Measurements from ENCODE around the gene KIF3A.
A peak's percentile ranks its signal among the peaks of the same experiment; 100 is the strongest.

Gene KIF3A

DNA sequence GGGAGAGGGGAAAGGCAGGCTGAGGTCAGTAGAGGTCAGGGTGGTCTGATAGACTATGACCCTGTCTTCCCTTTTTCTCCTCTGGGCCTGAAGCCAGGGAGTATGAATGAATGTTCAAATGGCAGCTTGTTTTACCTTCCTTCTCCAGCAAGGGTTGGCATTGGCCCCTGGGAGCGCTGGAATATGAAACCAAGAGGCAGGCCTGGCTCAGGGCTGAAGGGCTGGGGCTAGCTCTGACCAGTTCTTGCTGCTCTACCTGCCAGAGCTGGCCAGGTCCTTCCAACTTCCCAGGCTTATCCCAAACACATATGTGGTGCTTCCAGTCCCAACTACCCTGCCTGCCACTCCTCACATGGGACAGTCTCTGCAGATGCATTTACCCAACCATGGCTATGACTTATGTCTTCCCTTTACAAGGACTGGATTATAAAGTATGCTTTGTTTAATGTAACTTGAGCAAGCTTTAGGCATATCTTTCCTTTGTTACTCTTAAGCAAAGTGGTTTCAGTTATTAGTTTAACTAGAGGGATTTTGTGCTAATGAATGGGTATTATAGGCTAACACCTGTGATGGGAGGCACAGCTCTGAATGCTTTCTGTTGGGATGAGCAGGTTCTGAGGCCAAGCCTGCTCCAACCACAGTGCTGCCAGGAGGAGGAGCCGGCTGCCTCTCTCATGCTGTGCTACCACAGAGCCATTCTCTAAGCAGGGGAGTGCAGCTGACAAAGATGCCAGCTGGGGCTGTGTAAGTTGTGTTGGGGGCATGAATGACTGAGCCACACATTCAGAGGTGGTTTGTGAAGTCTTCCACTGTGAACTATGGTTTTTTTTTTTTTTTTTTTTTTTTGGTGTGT is 16.0 kb upstream of the KIF3A start:
- DNase-seq (ENCODE audit: low spot score): peak; percentile 93

DNA sequence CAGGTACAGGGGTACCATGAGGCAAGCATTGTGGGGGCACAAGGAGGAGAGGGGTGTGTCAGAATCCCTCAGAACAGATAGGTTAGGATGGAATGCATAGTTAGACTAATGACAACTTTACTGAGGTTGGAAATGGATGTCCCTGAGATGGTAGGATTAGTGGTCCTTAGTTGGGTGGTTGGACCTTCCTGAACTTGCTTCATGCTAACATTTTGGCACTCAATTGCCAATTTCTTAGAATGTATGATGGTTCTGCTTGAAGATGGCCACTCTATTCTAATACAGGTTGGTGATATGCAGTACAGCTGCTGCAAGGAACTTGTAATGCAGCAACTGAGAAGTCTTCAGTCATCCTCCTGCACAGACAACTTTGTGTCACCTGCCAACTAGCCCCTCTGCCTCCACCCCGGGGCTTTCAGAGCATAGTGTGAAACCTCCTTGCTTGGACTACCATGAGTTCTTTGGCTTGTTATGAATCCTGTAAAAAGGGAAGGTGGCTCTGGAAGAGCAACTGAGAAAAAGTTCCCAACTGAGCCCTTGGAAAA is 15.3 kb upstream of the KIF3A start:
- DNase-seq (ENCODE audit: low spot score): no peak

DNA sequence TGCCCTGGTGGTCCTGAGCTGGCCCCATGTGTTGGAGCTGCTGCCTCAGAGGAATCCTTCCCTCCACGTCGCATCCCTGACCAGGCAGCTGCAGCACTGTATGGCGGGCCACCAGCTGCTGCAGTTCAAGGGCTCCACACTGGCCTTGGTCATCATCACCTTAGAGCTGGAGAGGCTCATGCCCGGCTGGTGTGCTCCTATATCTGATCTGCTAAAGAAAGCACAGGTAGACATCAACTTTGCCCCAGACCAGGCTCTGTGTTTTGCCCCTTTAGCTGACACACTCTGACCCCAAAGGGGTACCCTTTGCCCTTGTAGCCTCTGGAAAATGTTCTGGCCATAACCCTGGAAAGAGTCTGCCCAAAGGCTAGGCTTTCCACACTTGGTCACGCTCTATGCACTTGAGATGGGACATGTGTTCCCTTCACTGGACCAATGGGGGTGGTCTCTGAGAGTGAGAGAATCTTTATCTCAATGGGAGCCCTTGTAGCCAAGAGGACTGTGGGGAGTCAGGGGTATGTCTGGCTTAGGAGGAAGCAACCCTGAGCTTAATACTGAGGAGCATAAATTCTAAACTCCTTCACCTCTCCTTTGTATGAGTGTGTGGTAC is 14.7 kb upstream of the KIF3A start:
- DNase-seq (ENCODE audit: low spot score): no peak

GRCh38 chr5:132751444-132751843 is 14.1 kb upstream of the KIF3A start:
- no peak for DNase-seq (ENCODE audit: low spot score)

- no peak for DNase-seq (ENCODE audit: low spot score)
Measured at GRCh38 chr5:132750471-132751230, 13.3 kb upstream of the KIF3A start.

GRCh38 chr5:132749506-132749905 is 12.2 kb upstream of the KIF3A start:
- no peak for DNase-seq (ENCODE audit: low spot score)

- no peak for DNase-seq (ENCODE audit: low spot score)
Measured at GRCh38 chr5:132748522-132749000, 11.2 kb upstream of the KIF3A start.

DNA sequence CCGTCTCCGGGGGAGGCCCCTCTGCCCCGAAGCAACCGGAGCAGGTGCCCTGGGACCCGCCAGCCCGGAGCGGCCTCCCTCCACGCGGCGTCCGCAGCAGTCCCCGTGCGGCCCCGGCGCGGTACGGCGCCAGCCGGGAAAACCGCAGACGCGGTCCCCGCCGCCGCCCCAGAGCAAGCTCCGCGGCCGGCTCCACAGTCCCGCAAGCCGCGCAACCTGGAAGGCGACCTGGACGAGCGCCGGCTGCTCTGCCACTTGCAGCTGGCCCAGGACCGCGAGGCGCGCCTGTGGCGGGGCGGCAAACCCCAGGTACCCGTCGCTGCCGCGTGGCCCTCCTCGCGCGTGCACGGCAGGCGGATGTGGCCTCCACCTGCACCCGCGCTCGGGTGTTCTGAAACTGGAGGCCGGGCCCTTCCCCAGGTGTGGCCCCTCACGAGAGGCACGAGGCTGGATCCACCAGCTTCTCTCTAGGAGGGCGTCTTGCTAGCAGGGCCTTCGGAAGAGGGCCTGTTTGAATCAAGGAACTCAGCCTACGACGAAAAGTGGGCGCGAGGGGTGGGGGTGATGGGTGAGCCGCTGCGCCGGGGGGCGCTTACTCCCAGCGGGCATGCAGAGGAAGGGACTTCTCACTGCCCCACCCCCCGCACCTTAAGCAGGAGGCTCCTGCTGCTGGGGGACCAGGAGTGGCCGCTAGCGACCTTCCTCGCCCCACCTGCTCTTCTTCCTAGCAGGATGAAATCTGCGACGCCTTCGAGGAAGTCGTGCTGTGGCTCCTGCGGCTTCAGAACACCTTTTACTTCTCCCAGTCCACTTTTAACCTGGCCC is 10.5 kb upstream of the KIF3A start:
- DNase-seq (ENCODE audit: low spot score): no peak

GRCh38 chr5:132746954-132747615 is 9.7 kb upstream of the KIF3A start, which contains the start of gene CCNI2:
Gene CCNI2, plus strand, starts transcription at chr5:132747426. Its CDS starts 70 bp downstream, at chr5:132747496.
- DNase-seq (ENCODE audit: low spot score): peak; percentile 67

DNA sequence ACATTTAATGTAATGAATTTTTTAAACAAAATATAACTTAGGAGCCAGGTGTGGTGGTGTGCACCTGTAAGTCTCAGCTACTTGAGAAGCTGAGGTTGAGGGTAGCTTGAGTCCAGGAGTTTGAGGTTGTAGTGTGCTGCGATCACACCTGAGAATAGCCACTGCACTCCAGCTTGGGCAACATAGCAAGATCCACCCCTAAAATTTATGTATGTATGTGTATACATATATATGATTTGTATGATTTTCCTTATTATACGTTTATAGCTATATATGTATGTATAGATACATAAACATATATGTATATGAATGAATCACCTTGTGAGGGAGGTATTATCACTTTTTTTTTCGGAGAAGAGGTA is 9.2 kb upstream of the KIF3A start:
- no peak for DNase-seq (ENCODE audit: low spot score)

GRCh38 chr5:132744659-132745058 is 7.3 kb upstream of the KIF3A start:
- DNase-seq (ENCODE audit: low spot score): no peak

GRCh38 chr5:132742626-132743025 is 5.3 kb upstream of the KIF3A start:
- no peak for DNase-seq (ENCODE audit: low spot score)

- DNase-seq (ENCODE audit: low spot score): no peak
Measured at GRCh38 chr5:132742158-132742557, 4.8 kb upstream of the KIF3A start.

DNA sequence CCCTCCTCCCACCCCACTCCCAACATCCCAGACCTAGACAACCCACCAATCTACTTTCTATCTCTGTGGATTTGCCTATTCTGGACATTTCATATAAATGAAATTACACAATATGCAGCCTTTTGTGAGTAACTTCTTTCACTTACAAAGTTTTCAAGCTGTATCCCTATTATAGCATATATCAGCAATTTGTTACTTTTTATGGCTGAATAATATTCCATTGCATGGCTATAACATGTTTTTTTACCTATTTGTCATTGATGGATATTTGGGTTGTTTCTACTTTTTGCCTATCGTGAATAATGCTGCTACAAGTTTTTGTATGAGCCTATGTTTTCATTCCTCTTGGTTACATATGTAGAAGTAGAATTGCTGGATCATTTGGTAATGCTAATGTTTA is 1.9 kb upstream of the KIF3A start:
- no peak for DNase-seq (ENCODE audit: low spot score)

GRCh38 chr5:132737982-132738681 is 786 bp upstream of the KIF3A start:
- DNase-seq (ENCODE audit: low spot score): no peak

GRCh38 chr5:132734687-132735086 is 2.7 kb downstream of the KIF3A start:
- DNase-seq (ENCODE audit: low spot score): no peak

- no peak for DNase-seq (ENCODE audit: low spot score)
Measured at GRCh38 chr5:132733499-132734148, 3.7 kb downstream of the KIF3A start.

DNA sequence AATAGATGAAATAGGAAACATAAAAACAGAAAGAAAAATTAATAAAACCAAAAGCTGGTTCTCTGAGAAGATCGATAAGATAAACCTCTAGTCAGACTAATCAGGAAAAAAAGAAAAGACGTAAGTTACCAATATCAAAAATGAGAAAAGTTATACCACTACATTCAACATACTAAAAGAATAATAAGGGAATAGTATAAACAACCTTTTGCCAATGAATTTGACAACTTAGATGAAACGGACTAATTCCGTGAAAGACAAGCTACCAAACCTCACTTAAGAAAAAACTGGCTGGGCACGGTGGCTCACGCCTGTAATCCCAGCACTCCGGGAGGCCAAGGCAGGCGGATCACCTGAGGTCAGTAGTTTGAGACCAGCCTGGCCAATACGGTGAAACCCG is 7.5 kb downstream of the KIF3A start:
- no peak for DNase-seq (ENCODE audit: low spot score)

DNA sequence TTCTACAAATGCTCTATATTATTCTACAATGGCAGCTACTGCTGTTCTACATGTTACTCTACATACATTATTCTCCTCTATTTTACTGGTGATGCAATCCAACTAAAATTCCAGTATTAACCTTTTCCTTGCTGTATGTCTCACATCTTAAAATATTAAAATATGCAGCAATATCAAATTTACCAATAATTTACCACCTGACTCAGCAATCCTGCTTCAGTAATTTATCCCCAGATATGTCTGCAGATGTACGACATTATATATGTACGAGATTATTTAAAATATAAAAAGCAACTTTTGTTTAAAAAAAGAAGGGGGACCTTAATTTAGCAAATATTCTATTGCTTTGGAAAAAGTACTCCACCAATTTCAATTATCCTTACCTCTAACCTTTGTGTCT is 11.6 kb downstream of the KIF3A start:
- DNase-seq (ENCODE audit: low spot score): no peak

Measured in pons (tissue), 1 donor.